Activated naive CD8-positive, alpha-beta T cell treated with anti-CD3 and anti-CD28 coated beads, Interleukin-2, amount 10 ng/mL, durations not matched to agents 7 days and 5 days (primary cell): ENCODE data around the gene ANKRD34A. TPM values are rescaled to one million over a fixed set of nuclear protein-coding genes. Genes with fewer than 3 reads are reported as not detected.

Source experiments
- ATAC-seq: fragments of 150-1000 bp; cut with Tn5 transposase; one replicate; pipeline ENCODE4 v1.10.0; 2021; ENCODE audit warnings: low read depth, moderate library complexity
- POLR2A ChIA-PET: fragments of 350-600 bp; sonication (Branson Sonifier 250); formaldehyde crosslinking; loops from one replicate; lab custom pipeline; 2021; ENCODE audit warnings: antibody characterized with exemption; lab: Charles Lee
- DNase-seq: peaks from one replicate; pipeline ENCODE4 v3.0.0; 2021
- H3K27ac Mint-ChIP-seq: one replicate; pipeline ENCODE4 v1.8.0; 2022; ENCODE audit warnings: mild to moderate bottlenecking, mixed read lengths
- H3K27me3 Mint-ChIP-seq: one replicate; pipeline ENCODE4 v1.8.0; 2022; ENCODE audit warnings: mild to moderate bottlenecking, moderate library complexity, mixed read lengths
- H3K36me3 Mint-ChIP-seq: one replicate; pipeline ENCODE4 v1.8.0; 2021; ENCODE audit warnings: mild to moderate bottlenecking, mixed read lengths
- H3K4me1 Mint-ChIP-seq: one replicate; pipeline ENCODE4 v1.8.0; 2021; ENCODE audit warnings: mixed read lengths
- H3K4me3 Mint-ChIP-seq: one replicate; pipeline ENCODE4 v1.8.0; 2022; ENCODE audit warnings: mild to moderate bottlenecking, moderate library complexity, mixed read lengths
- H3K9me3 Mint-ChIP-seq: one replicate; pipeline ENCODE4 v1.8.0; 2021; ENCODE audit warnings: mixed read lengths
- total RNA-seq, 2 experiments: library from RNA; stranded (reverse); gene quantifications; one replicate each; pipeline ENCODE4 v1.2.3, GENCODE V29; 2021

ANKRD34A gene
- total RNA-seq, 2 experiments from 2014 or later, result 2.2 to 2.8 TPM

DNA sequence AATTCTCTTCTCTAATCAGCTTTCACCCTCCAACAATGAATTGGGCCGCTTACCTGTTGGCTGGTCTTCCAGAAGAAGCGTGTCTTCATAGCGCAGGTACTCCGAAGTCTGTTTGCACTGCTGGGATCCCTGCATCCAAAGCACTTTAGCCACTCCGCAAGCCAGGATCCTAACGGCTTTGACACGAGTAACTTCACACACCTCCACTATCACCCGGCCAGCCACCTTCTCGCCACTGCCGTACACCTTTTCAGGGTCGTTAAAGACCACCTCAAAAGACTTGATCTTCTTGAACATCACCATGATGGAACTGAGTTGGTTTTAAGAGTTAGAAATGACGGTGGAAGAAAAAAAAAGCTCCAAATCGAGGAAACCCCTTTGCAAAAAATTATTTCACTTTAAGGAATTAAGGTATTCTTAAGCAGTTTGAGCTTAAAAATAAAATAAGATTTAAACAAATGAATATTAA lies 31.6 kb upstream of the ANKRD34A start:
- peaks cover 46% of the 10 kb centered on the region for H3K36me3 Mint-ChIP-seq
- no peaks in the 10 kb centered on the region for H3K9me3 Mint-ChIP-seq
- POLR2A ChIA-PET, result interaction anchor here (0.5 to 13.2 kb wide), 11 partner anchors 7 to 105 kb away, joined by 3 to 407 read pairs (median 10); partner anchors contain the start of genes ANKRD34A, LIX1L, PEX11B and POLR3GL
- peak overlapping the region; percentile 99 for H3K27ac Mint-ChIP-seq
- ATAC-seq, result no peak
- peak overlapping the region; percentile 100 for H3K4me3 Mint-ChIP-seq
- peaks cover 58% of the 10 kb centered on the region for H3K4me1 Mint-ChIP-seq
- H3K27me3 Mint-ChIP-seq, result no peaks in the 10 kb centered on the region
- no peak for DNase-seq

DNA sequence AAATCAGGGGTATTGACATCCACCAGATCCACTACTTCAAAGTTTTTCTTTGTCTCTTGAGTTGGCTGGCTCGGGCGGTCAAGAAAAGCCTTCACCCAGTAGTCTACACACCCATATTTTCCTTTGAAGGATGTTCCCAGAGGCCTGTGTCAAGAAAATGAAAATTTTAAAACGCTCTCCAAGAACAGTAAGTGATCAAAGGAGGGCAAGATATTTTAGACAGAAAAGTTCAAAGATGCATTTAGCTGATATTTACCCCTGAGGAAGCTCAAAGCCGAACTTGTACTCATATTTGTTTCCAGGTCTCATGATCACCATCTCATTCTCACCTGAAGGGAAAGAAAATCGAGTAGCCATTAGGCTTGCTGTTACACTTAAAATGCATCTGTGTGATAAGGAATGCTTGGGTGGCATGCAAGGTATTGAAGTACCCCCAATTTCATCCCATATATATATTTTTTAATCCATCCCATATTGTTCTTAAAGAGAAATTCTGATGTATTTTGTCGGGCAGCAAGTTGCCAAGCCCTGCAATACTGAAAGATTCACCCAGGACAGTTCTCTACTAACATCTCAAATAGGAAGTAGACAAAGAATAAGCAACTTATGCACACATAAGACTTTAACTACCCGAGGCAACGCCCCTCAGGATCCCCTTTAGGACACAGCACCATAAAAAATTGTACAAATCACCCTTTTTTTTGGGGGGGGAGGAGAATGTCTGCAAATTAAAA lies 30.9 kb upstream of the ANKRD34A start:
- Mint-ChIP-seq H3K4me1 (peaks cover 63% of the 10 kb centered on the region), H3K36me3 (peaks cover 46% of the 10 kb centered on the region), H3K9me3 (no peaks in the 10 kb centered on the region), H3K4me3 (peak overlapping the region; percentile 100), H3K27ac (peak overlapping the region; percentile 99), H3K27me3 (no peaks in the 10 kb centered on the region)
- DNase-seq (no peak), ATAC-seq (no peak)
- POLR2A ChIA-PET, result interaction anchor here (0.5 to 13.2 kb wide), 7 partner anchors 6 to 54 kb away, joined by 4 to 407 read pairs (median 30); partner anchors contain the start of genes ANKRD34A, LIX1L and POLR3GL

DNA sequence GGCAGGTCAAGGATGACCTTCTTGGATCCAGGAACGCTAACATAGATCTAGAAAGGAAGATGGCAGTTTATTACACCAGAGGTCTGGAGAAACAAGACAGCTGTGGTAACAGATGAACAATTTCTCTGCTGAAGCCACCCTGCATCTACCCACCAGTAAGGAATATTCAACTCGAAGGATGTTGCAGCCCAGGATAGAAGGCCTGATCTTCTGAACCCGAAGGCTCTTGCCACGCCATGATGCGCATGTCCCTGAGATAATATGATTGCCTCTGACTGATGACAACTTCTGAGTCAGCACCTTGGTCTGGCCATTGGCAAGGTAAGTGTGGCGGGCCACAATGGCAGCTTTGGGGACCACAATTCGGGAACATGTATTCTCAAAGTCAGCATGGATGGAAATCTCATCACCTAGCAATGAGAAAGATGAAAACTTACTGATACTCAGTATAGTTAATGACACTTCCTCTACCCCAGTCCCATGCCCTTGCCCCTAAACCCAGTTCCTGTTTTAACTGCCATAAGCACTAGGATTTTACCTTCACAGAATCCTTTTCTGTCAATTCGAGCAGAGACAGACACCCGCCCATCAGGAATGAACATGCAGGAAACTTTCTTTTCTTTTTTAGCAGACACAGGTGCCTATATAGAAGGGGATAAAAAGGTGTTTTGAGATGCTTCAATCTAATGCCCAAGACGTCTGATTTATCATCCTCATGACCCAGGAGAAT lies 30.2 kb upstream of the ANKRD34A start:
- Mint-ChIP-seq H3K4me3 (peak overlapping the region; percentile 100), H3K27me3 (no peaks in the 10 kb centered on the region), H3K36me3 (peaks cover 46% of the 10 kb centered on the region), H3K9me3 (no peaks in the 10 kb centered on the region), H3K27ac (peak overlapping the region; percentile 99), H3K4me1 (peaks cover 60% of the 10 kb centered on the region)
- POLR2A ChIA-PET, result interaction anchor here (0.5 to 13.2 kb wide), 9 partner anchors 8 to 80 kb away, joined by 3 to 407 read pairs (median 4); partner anchors contain the start of genes ANKRD34A, LIX1L, PEX11B and POLR3GL
- ATAC-seq, result no peak
- DNase-seq, result peak; percentile 56

DNA sequence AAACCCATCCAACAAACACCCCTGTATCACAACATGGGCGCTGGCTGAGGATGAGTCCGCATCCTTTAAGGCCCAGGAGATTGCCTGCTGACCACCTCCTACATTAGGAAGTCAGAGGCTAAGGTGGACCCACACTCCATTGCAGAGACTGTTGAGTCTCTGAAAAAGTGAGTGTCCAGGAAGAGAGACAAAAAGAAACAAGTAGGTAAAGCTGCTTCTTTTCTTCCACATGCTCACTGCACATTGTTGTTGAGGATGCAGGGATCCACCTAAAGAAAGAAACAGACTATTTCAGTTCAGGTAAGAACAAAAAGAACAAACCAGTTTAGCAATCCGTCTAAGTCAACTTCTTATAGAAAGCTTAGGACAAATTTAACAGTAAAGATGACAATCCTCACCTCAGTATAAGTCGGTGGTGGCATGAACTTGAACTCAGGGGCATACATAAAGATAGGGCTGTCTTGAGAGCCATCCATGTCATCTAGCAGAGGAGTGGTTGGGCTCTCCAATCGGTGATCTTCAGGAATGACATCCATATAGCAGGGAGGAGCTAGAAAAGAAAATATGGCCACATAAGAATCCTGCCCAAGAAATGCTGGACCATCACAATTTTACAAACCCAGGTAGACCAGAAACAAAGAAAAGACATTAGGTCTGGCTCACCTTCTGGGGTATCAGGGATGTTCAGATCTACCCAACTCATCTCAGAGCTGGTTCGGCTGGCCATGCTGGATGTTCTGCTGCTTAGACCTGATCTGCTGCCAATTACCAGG lies 29.4 kb upstream of the ANKRD34A start:
- H3K4me3 Mint-ChIP-seq, result peak overlapping the region; percentile 100
- POLR2A ChIA-PET, result interaction anchor here (0.5 to 13.2 kb wide), 8 partner anchors 9 to 79 kb away, joined by 3 to 407 read pairs (median 4); partner anchors contain the start of genes ANKRD34A, PEX11B and POLR3GL
- no peaks in the 10 kb centered on the region for H3K27me3 Mint-ChIP-seq
- no peaks in the 10 kb centered on the region for H3K9me3 Mint-ChIP-seq
- peaks cover 46% of the 10 kb centered on the region for H3K36me3 Mint-ChIP-seq
- ATAC-seq (no peak), DNase-seq (peak; percentile 26)
- peak overlapping the region; percentile 99 for H3K27ac Mint-ChIP-seq
- peaks cover 58% of the 10 kb centered on the region for H3K4me1 Mint-ChIP-seq

GRCh38 chr1:145992958-145993617 lies 28.7 kb upstream of the ANKRD34A start:
- POLR2A ChIA-PET, result interaction anchor here (1.2 to 13.2 kb wide), 4 partner anchors 9 to 30 kb away, joined by 3 to 407 read pairs (median 68); partner anchors contain the start of genes ANKRD34A and POLR3GL
- no peaks in the 10 kb centered on the region for H3K27me3 Mint-ChIP-seq
- peak overlapping the region; percentile 100 for H3K4me3 Mint-ChIP-seq
- peaks cover 56% of the 10 kb centered on the region for H3K4me1 Mint-ChIP-seq
- H3K36me3 Mint-ChIP-seq, result peaks cover 46% of the 10 kb centered on the region
- no peaks in the 10 kb centered on the region for H3K9me3 Mint-ChIP-seq
- ATAC-seq (no peak), DNase-seq (no peak)
- H3K27ac Mint-ChIP-seq, result peak overlapping the region; percentile 99

- Mint-ChIP-seq H3K4me3 (peak overlapping the region; percentile 100), H3K36me3 (peaks cover 46% of the 10 kb centered on the region)
These were observed 28.1 kb upstream of the ANKRD34A start for GRCh38 chr1:145992502-145992936.

DNA sequence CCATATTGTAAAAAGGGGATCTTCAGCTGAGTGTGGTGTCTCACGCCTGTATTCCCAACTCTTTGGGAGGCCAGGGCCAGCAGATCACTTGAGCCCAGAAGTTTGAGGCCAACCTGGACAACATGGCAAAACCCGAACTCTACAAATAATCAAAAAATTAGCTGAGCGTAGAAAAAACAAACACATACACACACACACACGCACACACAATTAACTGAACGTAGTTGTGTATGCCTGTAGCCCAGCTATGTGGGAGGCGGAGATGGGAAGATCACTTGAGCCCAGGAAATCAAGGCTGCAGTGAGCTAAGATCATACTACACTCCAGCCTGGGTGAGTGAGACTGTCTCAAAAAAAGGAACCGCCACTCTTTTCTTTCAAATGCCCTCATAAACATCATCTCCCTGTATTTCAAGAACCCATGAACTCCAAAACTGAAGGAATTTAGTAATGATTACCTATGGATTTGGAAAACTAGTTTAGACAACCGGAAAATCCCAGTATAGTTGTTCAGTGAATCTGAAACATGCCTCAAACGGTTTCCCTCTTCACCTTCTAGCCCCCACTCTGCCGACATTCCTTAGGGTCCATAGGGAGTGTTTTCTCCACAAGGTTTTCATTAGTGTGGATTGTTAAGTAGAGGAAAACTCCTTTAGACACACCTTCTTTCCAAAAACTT lies 27.5 kb upstream of the ANKRD34A start:
- POLR2A ChIA-PET, result interaction anchor here (0.6 to 13.2 kb wide), 7 partner anchors 11 to 64 kb away, joined by 3 to 407 read pairs (median 5); partner anchors contain the start of genes ANKRD34A, LIX1L, POLR3GL and RBM8A
- H3K4me1 Mint-ChIP-seq, result peaks cover 56% of the 10 kb centered on the region
- no peaks in the 10 kb centered on the region for H3K27me3 Mint-ChIP-seq
- peak overlapping the region; percentile 19 for H3K27ac Mint-ChIP-seq
- DNase-seq (peak; percentile 28), ATAC-seq (no peak)
- peaks cover 46% of the 10 kb centered on the region for H3K36me3 Mint-ChIP-seq
- H3K9me3 Mint-ChIP-seq, result no peaks in the 10 kb centered on the region
- H3K4me3 Mint-ChIP-seq, result peak overlapping the region; percentile 100

More at GRCh38 chr1:145992502-145992936, 28.1 kb upstream of the ANKRD34A start:
- POLR2A ChIA-PET, result interaction anchor here (1.4 to 13.2 kb wide), 4 partner anchors 11 to 30 kb away, joined by 7 to 407 read pairs (median 68); partner anchors contain the start of genes ANKRD34A and POLR3GL
- ATAC-seq (no peak), DNase-seq (peak; percentile 15)
- no peaks in the 10 kb centered on the region for H3K27me3 Mint-ChIP-seq
- no peaks in the 10 kb centered on the region for H3K9me3 Mint-ChIP-seq
- peaks cover 56% of the 10 kb centered on the region for H3K4me1 Mint-ChIP-seq
- peak overlapping the region; percentile 99 for H3K27ac Mint-ChIP-seq

DNA sequence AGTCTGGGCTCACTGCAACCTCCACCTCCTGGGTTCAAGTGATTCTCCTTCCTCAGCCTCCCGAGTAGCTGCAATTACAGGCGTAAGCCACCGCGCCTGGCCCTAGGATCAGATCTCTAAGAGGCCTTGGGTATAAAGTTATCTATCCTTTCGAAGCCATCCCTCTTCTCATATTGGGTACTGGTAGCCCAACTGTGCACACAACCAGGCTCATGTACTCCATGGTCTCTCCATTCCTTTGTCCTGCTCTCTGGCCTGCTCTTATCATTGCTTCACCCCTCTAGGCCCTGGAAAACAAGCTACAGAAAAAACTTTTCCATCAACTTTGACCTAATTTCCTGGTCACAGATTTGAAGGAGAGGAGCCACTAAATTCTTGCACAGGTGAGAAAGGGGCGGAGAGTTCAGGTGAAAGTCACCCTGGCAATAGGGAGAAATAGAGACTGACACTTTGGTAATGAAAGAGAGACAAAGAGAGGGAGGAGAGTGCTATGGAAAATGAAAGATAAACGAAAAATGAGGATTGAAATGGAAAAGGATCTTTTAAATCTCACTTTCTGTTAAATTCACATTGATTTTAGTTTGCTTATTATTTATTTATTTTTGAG lies 26.0 kb upstream of the ANKRD34A start:
- POLR2A ChIA-PET, result interaction anchor here (1.1 to 13.2 kb wide), 6 partner anchors 7 to 63 kb away, joined by 5 to 407 read pairs (median 18); partner anchors contain the start of genes RBM8A and TXNIP
- no peaks in the 10 kb centered on the region for H3K9me3 Mint-ChIP-seq
- DNase-seq (peak; percentile 35), ATAC-seq (no peak)
- peaks cover 35% of the 10 kb centered on the region for H3K36me3 Mint-ChIP-seq
- peak overlapping the region; percentile 67 for H3K27ac Mint-ChIP-seq
- peaks cover 60% of the 10 kb centered on the region for H3K4me1 Mint-ChIP-seq
- no peaks in the 10 kb centered on the region for H3K27me3 Mint-ChIP-seq
- no peak overlapping the region for H3K4me3 Mint-ChIP-seq

DNA sequence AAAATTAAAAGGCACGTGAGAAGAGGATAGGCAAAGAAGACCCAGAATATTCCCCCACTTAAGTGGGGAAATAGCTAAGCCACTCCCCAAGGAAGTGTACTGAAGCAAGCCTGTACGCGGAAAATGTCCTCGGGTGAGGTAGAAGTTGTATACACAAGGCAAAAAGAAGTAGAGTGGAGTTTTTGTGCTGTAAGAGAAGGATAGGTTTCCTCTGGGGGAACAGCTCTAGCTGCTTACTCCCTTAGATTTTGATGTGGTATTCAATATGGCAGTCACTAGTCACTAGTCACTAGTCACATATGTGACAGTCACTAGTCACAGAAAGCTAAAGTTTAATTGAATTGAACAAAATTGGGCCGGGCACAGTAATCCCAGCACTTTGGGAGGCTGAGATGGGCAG lies 24.4 kb upstream of the ANKRD34A start:
- Mint-ChIP-seq H3K36me3 (peaks cover 19% of the 10 kb centered on the region), H3K4me3 (peak overlapping the region; percentile 41), H3K9me3 (no peaks in the 10 kb centered on the region), H3K4me1 (peaks cover 70% of the 10 kb centered on the region), H3K27ac (peak overlapping the region; percentile 30), H3K27me3 (no peaks in the 10 kb centered on the region)
- peak; percentile 43 for ATAC-seq
- DNase-seq, result no peak
- POLR2A ChIA-PET, result interaction anchor here (0.7 to 13.2 kb wide), 6 partner anchors 8 to 49 kb away, joined by 4 to 407 read pairs (median 6); partner anchors contain the start of genes ANKRD34A, LIX1L, POLR3GL and TXNIP

- ATAC-seq (no peak), DNase-seq (no peak)
- Mint-ChIP-seq H3K9me3 (no peaks in the 10 kb centered on the region), H3K36me3 (peaks cover 11% of the 10 kb centered on the region), H3K4me3 (no peak overlapping the region), H3K4me1 (peaks cover 68% of the 10 kb centered on the region), H3K27ac (no peak overlapping the region), H3K27me3 (no peaks in the 10 kb centered on the region)
- POLR2A ChIA-PET, result interaction anchor here (1.8 to 13.2 kb wide), 4 partner anchors 7 to 30 kb away, joined by 4 to 407 read pairs (median 18); partner anchors contain the start of genes ANKRD34A, LIX1L, POLR3GL and TXNIP
These were observed 23.6 kb upstream of the ANKRD34A start for GRCh38 chr1:145987926-145988325.

DNA sequence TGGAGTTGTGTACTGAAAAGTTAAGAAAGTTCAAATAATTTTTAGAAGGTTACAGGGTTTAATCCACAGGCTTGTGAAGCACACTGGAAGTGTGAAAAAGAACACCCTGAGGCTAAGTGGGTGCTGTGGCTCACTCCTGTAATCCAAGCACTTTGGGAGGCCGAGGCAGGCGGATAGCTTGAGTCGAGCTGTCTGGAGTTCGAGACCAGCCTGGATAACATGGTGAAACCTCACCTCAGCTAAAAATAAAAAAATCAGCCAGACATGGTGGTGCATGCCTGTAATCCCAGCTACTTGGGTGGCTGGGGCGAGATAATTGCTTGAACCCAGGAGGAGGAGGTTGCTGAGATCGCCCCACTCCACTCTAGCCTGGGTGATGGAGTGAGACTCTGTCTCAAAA lies 22.2 kb upstream of the ANKRD34A start:
- Mint-ChIP-seq H3K9me3 (no peaks in the 10 kb centered on the region), H3K36me3 (no peaks in the 10 kb centered on the region), H3K27me3 (no peaks in the 10 kb centered on the region), H3K27ac (no peak overlapping the region), H3K4me1 (peaks cover 68% of the 10 kb centered on the region), H3K4me3 (no peak overlapping the region)
- DNase-seq (no peak), ATAC-seq (no peak)
- POLR2A ChIA-PET, result interaction anchor here (2.0 to 13.2 kb wide), 3 partner anchors 5 to 20 kb away, joined by 8 to 407 read pairs (median 407); partner anchors contain the start of gene TXNIP
